HEK293T (cell line): Measurements from ENCODE around the gene MBOAT1.

Experiments
- ARNT ChIP-seq: fragments of 450-650 bp; IDR thresholded peaks from 2 replicates; pipeline ENCODE4 v1.6.1; 2017; ENCODE audit warnings: mild to moderate bottlenecking
- CTBP1 ChIP-seq: fragments of 450-650 bp; IDR thresholded peaks from 2 replicates; pipeline ENCODE4 v1.6.1; 2016; ENCODE audit warnings: borderline replicate concordance
- ELF4 ChIP-seq: fragments of 450-650 bp; IDR thresholded peaks from 2 replicates; pipeline ENCODE4 v1.6.1; 2017; ENCODE audit warnings: antibody characterized with exemption
- FOXA1 ChIP-seq: fragments of 450-650 bp; IDR thresholded peaks from 2 replicates; pipeline ENCODE4 v1.6.1; 2016; ENCODE audit warnings: mild to moderate bottlenecking
- FOXK2 ChIP-seq: fragments of 450-650 bp; IDR thresholded peaks from 2 replicates; pipeline ENCODE4 v1.6.1; 2016; ENCODE audit warnings: mild to moderate bottlenecking
- HDGF ChIP-seq: fragments of 450-650 bp; IDR thresholded peaks from 2 replicates; pipeline ENCODE4 v1.6.1; 2017; ENCODE audit warnings: antibody characterized with exemption, borderline replicate concordance
- L3MBTL2 ChIP-seq: fragments of 450-650 bp; conservative IDR thresholded peaks from 2 replicates; pipeline ENCODE4 v1.6.1; 2016; ENCODE audit warnings: mild to moderate bottlenecking
- LEF1 ChIP-seq: fragments of 450-650 bp; IDR thresholded peaks from 2 replicates; pipeline ENCODE4 v1.6.1; 2017; ENCODE audit warnings: mild to moderate bottlenecking, borderline replicate concordance
- SP1 ChIP-seq: fragments of 450-650 bp; IDR thresholded peaks from 2 replicates; pipeline ENCODE4 v1.6.1; 2017
- SUZ12 ChIP-seq: fragments of 450-650 bp; IDR thresholded peaks from 2 replicates; pipeline ENCODE4 v1.6.1; 2016; ENCODE audit warnings: mild to moderate bottlenecking
- TARDBP ChIP-seq: fragments of 450-650 bp; IDR thresholded peaks from 2 replicates; pipeline ENCODE4 v1.6.1; 2016
- ZNF384 ChIP-seq: fragments of 450-650 bp; IDR thresholded peaks from 2 replicates; pipeline ENCODE4 v1.6.1; 2016

GRCh38 chr6:20095436-20095835 lies 116.8 kb downstream of the MBOAT1 start:
- TF ChIP-seq CTBP1: no peak
- TF ChIP-seq FOXA1: no peak
- no peak for TF ChIP-seq FOXK2
- TF ChIP-seq SP1: no peak
- TF ChIP-seq L3MBTL2: no peak
- TF ChIP-seq HDGF: no peak
- no peak for TF ChIP-seq TARDBP
- TF ChIP-seq LEF1: no peak
- TF ChIP-seq ELF4: no peak
- TF ChIP-seq ARNT: no peak
- no peak for TF ChIP-seq ZNF384
- no peak for TF ChIP-seq SUZ12
